Stomach (tissue), 19 donors: ENCODE measurements around the gene NRTN. TPM values are rescaled to one million over a fixed set of nuclear protein-coding genes. Genes with fewer than 3 reads are reported as not detected.

Experiments
- DNase-seq, 2 donors: peaks; one replicate each; pipeline versions ENCODE4 v3.0.0 to v3.0.0-alpha.2; 2013 to 2019
- H3K27ac ChIP-seq, 5 donors: fragments of 200-600 bp in 4 of 5; sonication (generic) in 4 of 5; one replicate each; pipeline ENCODE4 v1.5.1; 2013 to 2019; ENCODE audit warnings: mild to moderate bottlenecking in 1 of 5, moderate library complexity in 1 of 5
- H3K27me3 ChIP-seq, 3 donors: fragments of 200-600 bp; sonication (generic); one replicate each; pipeline ENCODE4 v1.5.1; 2017 to 2019; ENCODE audit warnings: mixed run types in 1 of 3
- H3K36me3 ChIP-seq, 4 donors: fragments of 200-600 bp; sonication (generic); 1 replicate in 3 of 4; 2 replicates in 1 of 4; pipeline ENCODE4 v1.5.1; 2016 to 2019
- H3K4me1 ChIP-seq, 4 donors: fragments of 200-600 bp; sonication (generic); one replicate each; pipeline ENCODE4 v1.5.1; 2016 to 2019
- H3K4me3 ChIP-seq, 4 donors: fragments of 200-600 bp; sonication (generic) in 3 of 4; one replicate each; pipeline ENCODE4 v1.5.1; 2016 to 2019; ENCODE audit warnings: mild to moderate bottlenecking in 1 of 4
- H3K9me3 ChIP-seq, 4 donors: fragments of 200-600 bp; sonication (generic); one replicate each; pipeline ENCODE4 v1.5.1; 2016 to 2019
- EP300 ChIP-seq: sonication (generic); formaldehyde crosslinking; IDR thresholded peaks from one replicate; pipeline ENCODE4 v1.6.1; 2017; ENCODE audit warnings: antibody characterized with exemption
- POLR2A ChIP-seq, 4 donors: fragments of 450-650 bp; IDR thresholded peaks; one replicate each; pipeline ENCODE4 v1.6.1; 2016; ENCODE audit warnings: antibody characterized with exemption in 4 of 4, control low read depth in 2 of 4, mild to moderate bottlenecking in 1 of 4, moderate library complexity in 1 of 4
- POLR2AphosphoS5 ChIP-seq, 3 donors: sonication (generic); formaldehyde crosslinking; IDR thresholded peaks; one replicate each; pipeline ENCODE4 v1.6.1; 2016; ENCODE audit warnings: antibody characterized with exemption in 3 of 3
- WGBS, 5 donors: extraction: QIAGEN DNeasy Blood & Tissue Kit in 3 of 5; methylation state at CpG; one replicate each; pipeline versions ENCODE4 v1.1.5 to v1.1.7; 2013 to 2018; 5-methylcytosine and 5-hydroxymethylcytosine counted together
- intact Hi-C: fragments of 100-400 bp; cut with DNase I; formaldehyde crosslinking; loops from one replicate; pipeline ENCODE4 v1.15.1; 2023; ENCODE audit warnings: low total_unique reads
- long read RNA-seq, 10 donors: transcript quantifications; one replicate each; lab custom pipeline, GENCODE V29; 2026
- polyA plus RNA-seq, 3 donors: library from polyadenylated mRNA; stranded (reverse); fragments of 200-250 nt; gene quantifications; one replicate each; pipeline ENCODE4 v1.2.3, GENCODE V29; 2013
- total RNA-seq, 5 donors: library from RNA; depleted of rRNA; stranded (reverse); fragments of >200 nt; gene quantifications; one replicate each; pipeline versions ENCODE4 v1.1.0 to v1.2.3, GENCODE V29; 2014 to 2016
- TF ChIP-seq, protein P1 (sequence below), 7 experiments: fragments of 450-650 bp in 4 of 7; fragments of 200-600 bp in 3 of 7; sonication (generic) in 3 of 7; IDR thresholded peaks; one replicate each; pipeline ENCODE4 v1.5.1; 2016 to 2019; ENCODE audit warnings: antibody characterized with exemption in 7 of 7, control low read depth in 2 of 7, mild to moderate bottlenecking in 1 of 7
- donor health status: healthy with polysubstance abuse.
- donor health status: Bipolar disorder and iron deficiency.
- donor health status: healthy.

The NRTN gene, protein sequence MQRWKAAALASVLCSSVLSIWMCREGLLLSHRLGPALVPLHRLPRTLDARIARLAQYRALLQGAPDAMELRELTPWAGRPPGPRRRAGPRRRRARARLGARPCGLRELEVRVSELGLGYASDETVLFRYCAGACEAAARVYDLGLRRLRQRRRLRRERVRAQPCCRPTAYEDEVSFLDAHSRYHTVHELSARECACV
- total RNA-seq, result 1 to 10 TPM in 2 of 5 donors, under 1 TPM in 1, not detected in 2; 0.92 to 7.1 (median 1.8) TPM
- polyA plus RNA-seq, result 1 to 10 TPM; 3.5 to 6.1 (median 4.0) TPM
- long read RNA-seq, donor 1, result 0 reads
- long read RNA-seq, donor 2, result 0 reads
- long read RNA-seq, donor 3, partial matches to known transcripts, result 0 of 7 reads
- long read RNA-seq, donor 3, other reads (novel, unspliced or antisense), result 6 of 7 reads
- long read RNA-seq, donor 4, result 0 reads
- long read RNA-seq, donor 5, result 0 reads
- long read RNA-seq, donor 6, partial matches to known transcripts, result 0 of 11 reads
- long read RNA-seq, donor 6, other reads (novel, unspliced or antisense), result 10 of 11 reads
- long read RNA-seq, donor 7, partial matches to known transcripts, result 0 of 10 reads
- long read RNA-seq, donor 7, other reads (novel, unspliced or antisense), result 9 of 10 reads
- long read RNA-seq, donor 8, partial matches to known transcripts, result 0 of 9 reads
- long read RNA-seq, donor 8, other reads (novel, unspliced or antisense), result 8 of 9 reads
- long read RNA-seq, donor 9, partial matches to known transcripts, result 0 of 5 reads
- long read RNA-seq, donor 9, other reads (novel, unspliced or antisense), result 5 of 5 reads
- long read RNA-seq, donor 10, result 0 reads

DNA sequence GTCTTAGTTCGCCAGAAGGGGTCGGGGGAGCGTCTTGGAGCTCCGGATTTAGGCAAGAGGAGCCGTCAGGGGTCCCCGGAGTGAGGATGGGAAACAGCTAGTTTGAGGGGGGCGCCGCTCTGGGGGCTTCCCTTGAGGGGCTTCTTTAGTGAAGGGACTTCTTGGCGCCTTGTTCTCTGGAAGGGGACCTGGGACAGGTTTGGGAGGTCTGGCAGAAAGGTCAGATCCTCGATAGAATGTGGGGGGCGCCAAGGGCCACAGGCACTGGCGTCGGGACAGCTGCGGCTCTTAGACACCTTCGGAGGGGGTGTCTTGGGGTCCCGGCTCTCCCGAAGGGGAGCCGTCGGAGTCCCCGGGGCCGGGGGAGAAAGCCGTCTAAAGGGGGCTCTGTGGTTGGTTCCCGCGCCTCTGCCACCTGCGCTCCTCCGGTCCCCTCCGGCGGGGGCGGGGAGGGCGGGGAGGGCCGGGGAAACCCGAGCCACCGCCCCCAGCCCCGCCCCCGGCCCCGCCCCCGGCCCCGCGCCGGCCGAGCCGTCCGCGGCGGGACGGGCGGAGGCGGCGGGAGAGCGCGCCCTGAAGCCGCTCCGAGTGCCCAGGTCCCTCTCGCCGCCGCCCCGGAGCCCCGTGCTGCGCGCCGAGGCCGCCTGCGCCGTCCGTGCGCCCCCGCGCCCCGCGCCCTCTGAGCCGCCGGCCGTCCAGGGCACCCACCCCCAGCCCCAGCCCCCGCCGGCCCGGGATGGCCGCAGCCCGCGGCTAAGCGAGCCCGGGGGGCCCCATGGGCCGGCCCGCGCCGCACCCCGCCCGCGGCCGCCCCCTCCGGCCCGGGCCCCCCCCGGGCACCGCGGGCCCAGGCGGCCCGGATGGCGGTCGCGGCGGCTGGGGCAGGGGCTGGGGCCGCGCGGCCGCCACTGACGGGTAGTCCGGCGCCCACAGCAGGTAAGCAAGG is at the start of gene NRTN:
Gene NRTN, plus strand, starts transcription at position 552 of the 946 bp plus-strand sequence. CDS start 19,099 bp downstream, outside the sequence.
- H3K27me3 ChIP-seq, result peaks cover 0 to 59% (median 24%) of the 10 kb centered on the region in 3 donors
- WGBS, 5 donors, result 1 to 4% (median 2%) methylated on average over 28 to 104 of the region's 107 CpGs

DNA sequence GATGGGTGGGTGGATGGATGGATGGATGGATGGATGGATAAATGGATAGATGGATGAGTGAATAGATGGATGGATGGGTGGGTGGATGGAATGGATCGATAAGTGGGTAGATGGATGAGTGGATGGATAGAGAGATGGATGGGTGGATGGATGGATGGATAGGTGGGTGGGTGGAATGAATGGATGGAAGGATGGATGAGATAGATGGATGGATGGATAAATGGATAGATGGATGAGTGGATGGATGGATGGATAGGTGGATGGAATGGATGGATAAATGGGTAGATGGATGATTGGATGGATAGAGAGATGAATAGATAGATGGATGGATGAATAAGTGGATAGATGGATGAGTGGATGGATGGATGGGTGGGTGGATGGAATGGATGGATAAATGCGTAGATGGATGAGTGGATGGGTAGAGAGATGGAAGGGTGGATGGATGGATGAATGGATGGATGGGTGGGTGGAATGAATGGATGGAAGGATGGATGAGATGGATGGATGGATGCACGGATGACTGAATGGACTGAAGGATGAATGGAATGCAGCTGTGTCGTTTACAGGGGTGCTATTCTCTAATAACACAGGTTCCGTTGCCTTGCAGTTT is 42.2 kb upstream of the NRTN start:
- Histone ChIP-seq H3K27me3 (peaks cover 0 to 16% (median 0%) of the 10 kb centered on the region in 3 donors), H3K4me1 (no peaks in the 10 kb centered on the region), H3K9me3 (no peaks in the 10 kb centered on the region), H3K4me3 (no peak overlapping the region), H3K36me3 (no peaks in the 10 kb centered on the region), H3K27ac (no peak overlapping the region)
- no peak for DNase-seq
- intact Hi-C loops, result no loop called here
- WGBS, 5 donors, result 88 to 92% (median 91%) methylated on average over 5 of the region's 5 CpGs
- TF ChIP-seq, protein P1, sequence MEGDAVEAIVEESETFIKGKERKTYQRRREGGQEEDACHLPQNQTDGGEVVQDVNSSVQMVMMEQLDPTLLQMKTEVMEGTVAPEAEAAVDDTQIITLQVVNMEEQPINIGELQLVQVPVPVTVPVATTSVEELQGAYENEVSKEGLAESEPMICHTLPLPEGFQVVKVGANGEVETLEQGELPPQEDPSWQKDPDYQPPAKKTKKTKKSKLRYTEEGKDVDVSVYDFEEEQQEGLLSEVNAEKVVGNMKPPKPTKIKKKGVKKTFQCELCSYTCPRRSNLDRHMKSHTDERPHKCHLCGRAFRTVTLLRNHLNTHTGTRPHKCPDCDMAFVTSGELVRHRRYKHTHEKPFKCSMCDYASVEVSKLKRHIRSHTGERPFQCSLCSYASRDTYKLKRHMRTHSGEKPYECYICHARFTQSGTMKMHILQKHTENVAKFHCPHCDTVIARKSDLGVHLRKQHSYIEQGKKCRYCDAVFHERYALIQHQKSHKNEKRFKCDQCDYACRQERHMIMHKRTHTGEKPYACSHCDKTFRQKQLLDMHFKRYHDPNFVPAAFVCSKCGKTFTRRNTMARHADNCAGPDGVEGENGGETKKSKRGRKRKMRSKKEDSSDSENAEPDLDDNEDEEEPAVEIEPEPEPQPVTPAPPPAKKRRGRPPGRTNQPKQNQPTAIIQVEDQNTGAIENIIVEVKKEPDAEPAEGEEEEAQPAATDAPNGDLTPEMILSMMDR (IDR thresholded peaks at IDR 0.05), result no peak
- TF ChIP-seq EP300 (no peak), POLR2AphosphoS5 (IDR thresholded peaks at IDR 0.05) (no peak), POLR2A (IDR thresholded peaks at IDR 0.05) (no peak)

More for the DNA sequence above, at the start of gene NRTN:
- TF ChIP-seq, protein P1 (IDR thresholded peaks at IDR 0.05), result no peak
- no peak for TF ChIP-seq EP300
- intact Hi-C loops, result loop anchor here (10.0 kb wide), 1 partner anchor 90 kb away; no protein-coding TSS in a partner anchor
- H3K4me3 ChIP-seq, result peak within 1 kb of the TSS; percentile 44 to 63 (median 58)
- H3K36me3 ChIP-seq, result peaks cover 0 to 4% (median 0%) of the 10 kb centered on the region in 4 donors
- H3K9me3 ChIP-seq, result no peaks in the 10 kb centered on the region
- peaks cover 34 to 61% (median 58%) of the 10 kb centered on the region in 4 donors for H3K4me1 ChIP-seq
- H3K27ac ChIP-seq, result peak within 1 kb of the TSS; percentile 69 to 88 (median 77)
- DNase-seq, result peak; percentile 69 to 75

DNA sequence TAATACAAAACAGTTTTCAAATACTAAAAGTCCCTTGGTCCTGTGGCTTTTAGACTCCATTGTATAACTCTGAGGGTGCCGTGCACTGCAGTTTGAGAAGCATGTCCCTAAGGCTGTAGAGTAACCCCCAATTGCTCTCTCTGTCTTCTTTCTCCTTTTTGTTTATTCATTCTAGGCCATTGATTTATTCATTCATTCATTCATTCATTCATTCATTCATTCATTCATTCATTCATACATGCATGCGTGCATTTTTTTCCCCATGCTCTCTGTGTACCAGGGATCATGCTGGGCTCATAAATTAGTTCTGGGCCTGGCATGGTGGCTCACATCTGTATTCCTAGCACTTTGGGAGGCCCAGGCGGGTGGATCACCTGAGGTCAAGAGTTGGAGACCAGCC is 39.6 kb upstream of the NRTN start:
- no peak for DNase-seq
- no peaks in the 10 kb centered on the region for H3K27me3 ChIP-seq
- H3K9me3 ChIP-seq, result no peaks in the 10 kb centered on the region
- no peaks in the 10 kb centered on the region for H3K36me3 ChIP-seq
- no peak for TF ChIP-seq POLR2A (IDR thresholded peaks at IDR 0.05)
- TF ChIP-seq, protein P1 (IDR thresholded peaks at IDR 0.05), result no peak
- H3K27ac ChIP-seq, result no peak overlapping the region
- intact Hi-C loops, result no loop called here
- H3K4me1 ChIP-seq, result no peaks in the 10 kb centered on the region
- 90 to 93% (median 92%) methylated on average over 3 of the region's 3 CpGs for WGBS, 5 donors
- H3K4me3 ChIP-seq, result no peak overlapping the region
